PC-9 (cell line): ENCODE data around the gene VEGFB. TPM values are rescaled to one million over a fixed set of nuclear protein-coding genes. Genes with fewer than 3 reads are reported as not detected.

ENCODE experiments used
- BruUV-seq: library from RNA; stranded (reverse); fragments of 400-500 nt; replicated peaks from 2 replicates; lab custom pipeline; 2021; lab: Mats Ljungman, UMichigan
- CTCF ChIA-PET: fragments of 300-600 bp; sonication (Branson Sonifier 250); formaldehyde crosslinking; loops from one replicate; lab custom pipeline; 2022; ENCODE audit warnings: antibody characterized with exemption; lab: Charles Lee
- POLR2A ChIA-PET: fragments of 300-600 bp; sonication (Branson Sonifier 250); formaldehyde crosslinking; loops from one replicate; lab custom pipeline; 2022; ENCODE audit warnings: antibody characterized with exemption; ENCODE audit not compliant: unreplicated experiment; lab: Charles Lee
- DNase-seq, 2 experiments: peaks; one replicate each; pipeline versions ENCODE4 v3.0.0 to v3.0.0-alpha.2; 2015 to 2022; ENCODE audit warnings: mixed read lengths in 1 of 2
- H2AFZ ChIP-seq: fragments of 200-600 bp; sonication (generic); 2 replicates; pipeline ENCODE4 v1.8.1; 2017; ENCODE audit warnings: antibody characterized with exemption
- H3F3A ChIP-seq: fragments of 200-600 bp; sonication (generic); 2 replicates; pipeline ENCODE4 v1.8.1; 2017; ENCODE audit warnings: antibody characterized with exemption, mild to moderate bottlenecking, low read depth; ENCODE audit not compliant: insufficient read depth
- H3K27ac ChIP-seq: fragments of 200-600 bp; sonication (generic); 2 replicates; pipeline ENCODE4 v1.6.1; 2016; ENCODE audit warnings: mixed run types
- H3K27me3 ChIP-seq: fragments of 200-600 bp; sonication (generic); 2 replicates; pipeline ENCODE4 v1.6.1; 2016; ENCODE audit warnings: low read depth, mixed run types; ENCODE audit not compliant: insufficient read depth
- H3K36me3 ChIP-seq: fragments of 200-600 bp; sonication (generic); 2 replicates; pipeline ENCODE4 v1.6.1; 2016; ENCODE audit warnings: low read depth, mixed run types
- H3K4me1 ChIP-seq: fragments of 200-600 bp; sonication (generic); replicated peaks from 2 replicates; pipeline ENCODE4 v1.6.1; 2016; ENCODE audit warnings: mixed run types; ENCODE audit not compliant: insufficient read depth
- H3K4me2 ChIP-seq: fragments of 200-600 bp; sonication (generic); 2 replicates; pipeline ENCODE4 v1.6.1; 2017; ENCODE audit warnings: mixed run types
- H3K4me3 ChIP-seq: fragments of 200-600 bp; sonication (generic); 2 replicates; pipeline ENCODE4 v1.6.1; 2016; ENCODE audit warnings: mixed run types
- H3K79me2 ChIP-seq: fragments of 200-600 bp; sonication (generic); 2 replicates; pipeline ENCODE4 v1.6.1; 2017; ENCODE audit warnings: low read depth, mixed run types
- H3K9me2 ChIP-seq: fragments of 200-600 bp; sonication (generic); 2 replicates; pipeline ENCODE4 v1.8.1; 2017; ENCODE audit warnings: mild to moderate bottlenecking; ENCODE audit not compliant: insufficient read depth
- H3K9me3 ChIP-seq: fragments of 200-600 bp; sonication (generic); 2 replicates; pipeline ENCODE4 v1.8.1; 2016; ENCODE audit warnings: low read depth; ENCODE audit not compliant: insufficient read depth
- H4K20me1 ChIP-seq: fragments of 200-600 bp; sonication (generic); 2 replicates; pipeline ENCODE4 v1.8.1; 2017; ENCODE audit not compliant: insufficient read depth
- CTCF ChIP-seq: fragments of 200-600 bp; sonication (generic); conservative IDR thresholded peaks from 2 replicates; pipeline ENCODE4 v1.6.1; 2017; ENCODE audit warnings: mixed run types, antibody characterized with exemption, mild to moderate bottlenecking, moderate library complexity
- EZH2 ChIP-seq: fragments of 200-600 bp; sonication (generic); IDR thresholded peaks from 2 replicates; pipeline ENCODE4 v1.8.0; 2017; ENCODE audit warnings: antibody characterized with exemption, low read depth
- intact Hi-C: fragments of 100-400 bp; cut with micrococcal nuclease; formaldehyde crosslinking; loops from one replicate; pipeline ENCODE4 v1.10.0; 2022; ENCODE audit not compliant: unreplicated experiment
- total RNA-seq: library from RNA; stranded (reverse); gene quantifications from 2 replicates; pipeline ENCODE4 v1.2.3, GENCODE V29; 2021

Gene VEGFB
- total RNA-seq, 1 experiment from 2014 or later, result 129 TPM

GRCh38 chr11:64225608-64226506 lies 8.5 kb upstream of the VEGFB start, which contains the start of the genes NUDT22 and TRPT1:
Gene NUDT22 (plus strand): TSS chr11:64226274. CDS start chr11:64226653, 379 bp downstream.
Gene TRPT1 (minus strand): TSS chr11:64226186. CDS start chr11:64225860, 326 bp downstream.
- intact Hi-C loops, result no loop called here
- Histone ChIP-seq H3F3A (peaks cover 31% of the 10 kb centered on the region), H4K20me1 (peaks cover 3% of the 10 kb centered on the region), H2AFZ (peak within 1 kb of the TSS; percentile 96), H3K9me2 (no peaks in the 10 kb centered on the region), H3K4me2 (peak within 1 kb of the TSS; percentile 99), H3K4me1 (peaks cover 27% of the 10 kb centered on the region), H3K79me2 (peaks cover 34% of the 10 kb centered on the region), H3K36me3 (no peaks in the 10 kb centered on the region), H3K27ac (no peak within 1 kb of the TSS), H3K9me3 (no peaks in the 10 kb centered on the region), H3K4me3 (peak within 1 kb of the TSS; percentile 98), H3K27me3 (no peaks in the 10 kb centered on the region)
- DNase-seq, result peak; percentile 70 to 95
- ChIA-PET CTCF (interaction anchor here (0.6 to 1.5 kb wide), 3 partner anchors 19 to 22 kb away, joined by 3 to 7 read pairs (median 4); partner anchors contain the start of gene FERMT3), POLR2A (interaction anchor here (0.9 kb wide), 1 partner anchor 79 kb away, joined by 3 read pairs; no protein-coding TSS in a partner anchor)
- TF ChIP-seq CTCF (peak; percentile 47; the same call in 1 of the 2 replicates), EZH2 (no peak)
- TSS peak; percentile 42 for BruUV-seq

- intact Hi-C loops, result no loop called here
- Histone ChIP-seq H3K4me1 (peaks cover 27% of the 10 kb centered on the region), H3K9me3 (no peaks in the 10 kb centered on the region), H3K36me3 (no peaks in the 10 kb centered on the region), H3K27ac (no peak overlapping the region), H4K20me1 (peaks cover 3% of the 10 kb centered on the region), H3F3A (peaks cover 26% of the 10 kb centered on the region), H3K4me3 (peak overlapping the region; percentile 98), H3K27me3 (no peaks in the 10 kb centered on the region), H2AFZ (peak overlapping the region; percentile 96), H3K4me2 (peak overlapping the region; percentile 99), H3K79me2 (peaks cover 34% of the 10 kb centered on the region), H3K9me2 (no peaks in the 10 kb centered on the region)
- ChIA-PET CTCF (interaction anchor here (0.9 to 1.5 kb wide), 2 partner anchors 21 to 22 kb away, joined by 3 to 7 read pairs; no protein-coding TSS in a partner anchor), POLR2A (interaction anchor here (0.6 to 0.9 kb wide), 4 partner anchors 40 to 292 kb away, joined by 3 to 9 read pairs (median 6); no protein-coding TSS in a partner anchor)
- DNase-seq, result peak; percentile 63 to 66
- TSS peak; percentile 45 for BruUV-seq
- TF ChIP-seq CTCF (no peak), EZH2 (no peak)
Measured at GRCh38 chr11:64226507-64227051, 7.8 kb upstream of the VEGFB start.

- ChIA-PET POLR2A (interaction anchor here (0.5 to 0.6 kb wide), 2 partner anchors 19 to 40 kb away, joined by 4 read pairs; no protein-coding TSS in a partner anchor), CTCF (no interaction called here)
- Histone ChIP-seq H4K20me1 (peaks cover 3% of the 10 kb centered on the region), H2AFZ (no peak overlapping the region), H3K79me2 (peaks cover 34% of the 10 kb centered on the region), H3K27ac (no peak overlapping the region), H3K27me3 (no peaks in the 10 kb centered on the region), H3K36me3 (no peaks in the 10 kb centered on the region), H3K4me3 (peak overlapping the region; percentile 98), H3F3A (peaks cover 23% of the 10 kb centered on the region), H3K4me2 (peak overlapping the region; percentile 99), H3K9me3 (no peaks in the 10 kb centered on the region), H3K9me2 (no peaks in the 10 kb centered on the region), H3K4me1 (peaks cover 27% of the 10 kb centered on the region)
- BruUV-seq, result no TSS peak
- no peak for DNase-seq
- intact Hi-C loops, result no loop called here
- no peak for TF ChIP-seq CTCF
- TF ChIP-seq EZH2, result no peak
Measured at GRCh38 chr11:64227405-64227956, 6.9 kb upstream of the VEGFB start.
